Transverse colon (tissue), 4 donors: ENCODE data around the gene KLHL9. TPM values are rescaled to one million over a fixed set of nuclear protein-coding genes. Genes with fewer than 3 reads are reported as not detected.

Experiments
- DNase-seq: peaks from one replicate; pipeline ENCODE4 v3.0.0-alpha.2; 2019
- H3K27ac ChIP-seq, 4 donors: fragments of 200-600 bp; sonication (generic); 2 replicates each; pipeline ENCODE4 v1.5.1; 2016 to 2018; ENCODE audit warnings: inconsistent platforms in 4 of 4
- H3K27me3 ChIP-seq: fragments of 200-600 bp; sonication (generic); 2 replicates; pipeline ENCODE4 v1.5.1; 2017; ENCODE audit warnings: inconsistent platforms
- H3K36me3 ChIP-seq, 4 donors: fragments of 200-600 bp; sonication (generic); 2 replicates each; pipeline ENCODE4 v1.5.1; 2017 to 2019; ENCODE audit warnings: inconsistent platforms in 4 of 4
- H3K4me1 ChIP-seq, 4 donors: fragments of 200-600 bp; sonication (generic); 2 replicates each; pipeline ENCODE4 v1.5.1; 2017 to 2020; ENCODE audit warnings: inconsistent platforms in 4 of 4
- H3K4me3 ChIP-seq, 4 donors: fragments of 200-600 bp; sonication (generic); 1 replicate in 1 of 4; 2 replicates in 3 of 4; pipeline versions ENCODE4 v1.5.1 to v1.6.1; 2017 to 2019; ENCODE audit warnings: inconsistent platforms in 4 of 4
- H3K9me3 ChIP-seq, 2 donors: fragments of 200-600 bp; sonication (generic); 2 replicates each; pipeline ENCODE4 v1.5.1; 2017 to 2019; ENCODE audit warnings: inconsistent platforms in 2 of 2
- CTCF ChIP-seq, 5 experiments: fragments of 200-600 bp in 3 of 5; fragments of 450-650 bp in 2 of 5; sonication (generic) in 3 of 5; IDR thresholded peaks; 1 replicate in 2 of 5; 2 replicates in 3 of 5; pipeline ENCODE4 v1.5.1; 2016 to 2017; ENCODE audit warnings: antibody characterized with exemption in 5 of 5, inconsistent platforms in 3 of 5, mild to moderate bottlenecking in 2 of 5, moderate library complexity in 1 of 5
- EP300 ChIP-seq: sonication (generic); formaldehyde crosslinking; IDR thresholded peaks from one replicate; pipeline ENCODE4 v1.6.1; 2017; ENCODE audit warnings: antibody characterized with exemption, low read depth
- POLR2A ChIP-seq: fragments of 450-650 bp; IDR thresholded peaks from one replicate; pipeline ENCODE4 v1.6.1; 2016; ENCODE audit warnings: antibody characterized with exemption, mild to moderate bottlenecking, moderate library complexity
- POLR2AphosphoS5 ChIP-seq, 3 donors: sonication (generic); formaldehyde crosslinking; IDR thresholded peaks; one replicate each; pipeline ENCODE4 v1.6.1; 2016; ENCODE audit warnings: antibody characterized with exemption in 3 of 3
- WGBS, 2 donors: methylation state at CpG; one replicate each; pipeline ENCODE4 v1.1.5; 2018; ENCODE audit warnings: low coverage in 1 of 2; 5-methylcytosine and 5-hydroxymethylcytosine counted together
- in situ Hi-C, 4 donors: fragments of 200-750 bp; cut with MboI; loops; one replicate each; pipeline versions ENCODE4 v1.15.0 to v1.15.1; 2017; ENCODE audit warnings: low sequenced_read_pairs in 3 of 4, low pct_ligation_motif_present in 1 of 4, low pct_unique_long_range_greater_than_20kb in 1 of 4
- intact Hi-C: fragments of 100-400 bp; cut with DNase I; formaldehyde crosslinking; loops from one replicate; pipeline ENCODE4 v1.15.1; 2023; ENCODE audit warnings: low total_unique reads
- total RNA-seq, 4 donors: library from RNA; depleted of rRNA; stranded (reverse); fragments of >200 nt; gene quantifications; one replicate each; pipeline ENCODE4 v1.1.0, GENCODE V29; 2016

The KLHL9 gene
- total RNA-seq, 4 donors from 2014 or later: 4.6 to 27.2 (median 19.5) TPM

- no peak within 1 kb of the TSS for H3K4me3 ChIP-seq
- no peaks in the 10 kb centered on the region for H3K9me3 ChIP-seq
- in situ Hi-C loops (no loop called here), intact Hi-C loops (no loop called here)
- H3K27ac ChIP-seq: no peak within 1 kb of the TSS
- no peaks in the 10 kb centered on the region for H3K4me1 ChIP-seq
- no peaks in the 10 kb centered on the region for H3K36me3 ChIP-seq
- peaks cover 7% of the 10 kb centered on the region for H3K27me3 ChIP-seq
- no peak for DNase-seq
- TF ChIP-seq EP300 (no peak), CTCF (IDR thresholded peaks at IDR 0.05) (no peak), POLR2A (no peak), POLR2AphosphoS5 (IDR thresholded peaks at IDR 0.05) (no peak)
- WGBS, 2 donors: 60 to 82% methylated on average over 1 of the region's 1 CpG
Observed at GRCh38 chr9:21350787-21351186, 15.6 kb upstream of the KLHL9 start, which contains the start of gene IFNA6. Gene IFNA6 (minus strand): TSS chr9:21350887. CDS start chr9:21350887, 0 bp downstream.

- no peaks in the 10 kb centered on the region for H3K36me3 ChIP-seq
- TF ChIP-seq POLR2A (no peak), POLR2AphosphoS5 (IDR thresholded peaks at IDR 0.05) (no peak), CTCF (IDR thresholded peaks at IDR 0.05) (no peak), EP300 (no peak)
- no peak overlapping the region for H3K4me3 ChIP-seq
- H3K9me3 ChIP-seq: peaks cover 0 to 4% of the 10 kb centered on the region in 2 donors
- peaks cover 4% of the 10 kb centered on the region for H3K27me3 ChIP-seq
- no peaks in the 10 kb centered on the region for H3K4me1 ChIP-seq
- intact Hi-C loops: no loop called here
- no peak overlapping the region for H3K27ac ChIP-seq
- in situ Hi-C loops: no loop called here
- no peak for DNase-seq
- WGBS, 2 donors: 71 to 89% methylated on average over 3 of the region's 3 CpGs
Observed at GRCh38 chr9:21348430-21348970, 13.3 kb upstream of the KLHL9 start.

GRCh38 chr9:21340735-21341134 is 5.5 kb upstream of the KLHL9 start:
- 86 to 89% methylated on average over 2 to 4 of the region's 4 CpGs for WGBS, 2 donors
- in situ Hi-C loops (no loop called here), intact Hi-C loops (no loop called here)
- no peak overlapping the region for H3K4me3 ChIP-seq
- TF ChIP-seq EP300 (no peak), CTCF (IDR thresholded peaks at IDR 0.05) (no peak), POLR2AphosphoS5 (IDR thresholded peaks at IDR 0.05) (no peak)
- no peak for DNase-seq
- peaks cover 0 to 4% of the 10 kb centered on the region in 2 donors for H3K9me3 ChIP-seq
- no peaks in the 10 kb centered on the region for H3K36me3 ChIP-seq
- H3K27me3 ChIP-seq: peaks cover 15% of the 10 kb centered on the region
- H3K4me1 ChIP-seq: peaks cover 0 to 5% (median 0%) of the 10 kb centered on the region in 4 donors
- H3K27ac ChIP-seq: no peak overlapping the region

GRCh38 chr9:21336457-21336856 is 1.3 kb upstream of the KLHL9 start:
- no peak overlapping the region for H3K4me3 ChIP-seq
- intact Hi-C loops: no loop called here
- no peaks in the 10 kb centered on the region for H3K9me3 ChIP-seq
- no peaks in the 10 kb centered on the region for H3K36me3 ChIP-seq
- peaks cover 6 to 37% (median 28%) of the 10 kb centered on the region in 4 donors for H3K4me1 ChIP-seq
- H3K27ac ChIP-seq: no peak overlapping the region
- DNase-seq: no peak
- in situ Hi-C loops: no loop called here
- H3K27me3 ChIP-seq: no peaks in the 10 kb centered on the region
- no peak for TF ChIP-seq EP300
- TF ChIP-seq POLR2AphosphoS5 (IDR thresholded peaks at IDR 0.05): no peak
- no peak for TF ChIP-seq POLR2A
- TF ChIP-seq CTCF (IDR thresholded peaks at IDR 0.05): no peak
